Loucy (cell line): ENCODE measurements around the gene TENT4A.

Experiments used
- H2AFZ ChIP-seq: fragments of 200-600 bp; sonication (generic); 2 replicates; pipeline ENCODE4 v1.6.0; 2016; ENCODE audit warnings: antibody characterized with exemption, mild to moderate bottlenecking, low read length, moderate library complexity
- H3F3A ChIP-seq: fragments of 200-600 bp; 2 replicates; pipeline ENCODE4 v1.6.0; 2016; ENCODE audit warnings: antibody characterized with exemption, low read depth, mild to moderate bottlenecking
- H3K27me3 ChIP-seq: fragments of 200-600 bp; sonication (generic); 2 replicates; pipeline ENCODE4 v1.6.1; 2014; ENCODE audit warnings: low read length, mild to moderate bottlenecking; ENCODE audit not compliant: insufficient read depth, poor library complexity, severe bottlenecking
- H3K36me3 ChIP-seq: fragments of 200-600 bp; sonication (generic); 2 replicates; pipeline ENCODE4 v1.6.1; 2016; ENCODE audit warnings: low read length; ENCODE audit not compliant: insufficient read depth
- H3K4me1 ChIP-seq: fragments of 200-600 bp; sonication (generic); 2 replicates; pipeline ENCODE4 v1.5.1; 2014; ENCODE audit warnings: low read length, mild to moderate bottlenecking; ENCODE audit not compliant: insufficient read depth, poor library complexity, severe bottlenecking
- H3K4me2 ChIP-seq: fragments of 200-600 bp; sonication (generic); 2 replicates; pipeline ENCODE4 v1.6.0; 2014; ENCODE audit warnings: antibody characterized with exemption, low read length, low read depth, mild to moderate bottlenecking; ENCODE audit not compliant: poor library complexity, severe bottlenecking
- H3K4me3 ChIP-seq: fragments of 200-600 bp; sonication (generic); 2 replicates; pipeline ENCODE4 v1.5.1; 2014; ENCODE audit warnings: low read length, mild to moderate bottlenecking, mixed read lengths; ENCODE audit not compliant: poor library complexity, severe bottlenecking
- H3K79me2 ChIP-seq: fragments of 200-600 bp; sonication (generic); 2 replicates; pipeline ENCODE4 v1.6.1; 2014; ENCODE audit warnings: low read length; ENCODE audit not compliant: insufficient read depth
- H3K9ac ChIP-seq: fragments of 200-600 bp; sonication (generic); 2 replicates; pipeline ENCODE4 v1.6.0; 2014; ENCODE audit warnings: mild to moderate bottlenecking, low read depth, low read length, moderate library complexity; ENCODE audit not compliant: poor library complexity, severe bottlenecking
- H3K9me2 ChIP-seq: fragments of 200-600 bp; sonication (generic); replicated peaks from 2 replicates; pipeline ENCODE4 v1.6.1; 2016; ENCODE audit warnings: low read depth, low read length, mixed read lengths
- H3K9me3 ChIP-seq: fragments of 200-600 bp; sonication (generic); 2 replicates; pipeline ENCODE4 v1.6.1; 2014; ENCODE audit warnings: mild to moderate bottlenecking, antibody characterized with exemption, low read length, low read depth; ENCODE audit not compliant: insufficient read depth
- H4K20me1 ChIP-seq: fragments of 200-600 bp; sonication (generic); 2 replicates; pipeline ENCODE4 v1.6.0; 2014; ENCODE audit warnings: antibody characterized with exemption, low read length, mild to moderate bottlenecking; ENCODE audit not compliant: insufficient read depth, poor library complexity, severe bottlenecking
- CTCF ChIP-seq: fragments of 200-600 bp; sonication (generic); conservative IDR thresholded peaks from 2 replicates; pipeline ENCODE4 v1.5.1; 2014; ENCODE audit warnings: mild to moderate bottlenecking, antibody characterized with exemption, low read length
- EZH2phosphoT487 ChIP-seq: fragments of 200-600 bp; IDR thresholded peaks from 2 replicates; pipeline ENCODE4 v1.6.1; 2018; ENCODE audit warnings: antibody characterized with exemption, mild to moderate bottlenecking, moderate library complexity, borderline replicate concordance

Gene TENT4A

GRCh38 chr5:6700074-6700684 is 13.1 kb upstream of the TENT4A start:
- Histone ChIP-seq H2AFZ (no peak overlapping the region), H3K9ac (no peak overlapping the region), H3K4me2 (no peak overlapping the region), H3K36me3 (no peaks in the 10 kb centered on the region), H3K27me3 (no peaks in the 10 kb centered on the region), H3K9me2 (no peaks in the 10 kb centered on the region), H3K4me1 (no peaks in the 10 kb centered on the region), H3K79me2 (no peaks in the 10 kb centered on the region), H3K9me3 (no peaks in the 10 kb centered on the region), H3K4me3 (no peak overlapping the region), H3F3A (no peaks in the 10 kb centered on the region), H4K20me1 (no peaks in the 10 kb centered on the region)
- no peak for TF ChIP-seq EZH2phosphoT487
- TF ChIP-seq CTCF: no peak

DNA sequence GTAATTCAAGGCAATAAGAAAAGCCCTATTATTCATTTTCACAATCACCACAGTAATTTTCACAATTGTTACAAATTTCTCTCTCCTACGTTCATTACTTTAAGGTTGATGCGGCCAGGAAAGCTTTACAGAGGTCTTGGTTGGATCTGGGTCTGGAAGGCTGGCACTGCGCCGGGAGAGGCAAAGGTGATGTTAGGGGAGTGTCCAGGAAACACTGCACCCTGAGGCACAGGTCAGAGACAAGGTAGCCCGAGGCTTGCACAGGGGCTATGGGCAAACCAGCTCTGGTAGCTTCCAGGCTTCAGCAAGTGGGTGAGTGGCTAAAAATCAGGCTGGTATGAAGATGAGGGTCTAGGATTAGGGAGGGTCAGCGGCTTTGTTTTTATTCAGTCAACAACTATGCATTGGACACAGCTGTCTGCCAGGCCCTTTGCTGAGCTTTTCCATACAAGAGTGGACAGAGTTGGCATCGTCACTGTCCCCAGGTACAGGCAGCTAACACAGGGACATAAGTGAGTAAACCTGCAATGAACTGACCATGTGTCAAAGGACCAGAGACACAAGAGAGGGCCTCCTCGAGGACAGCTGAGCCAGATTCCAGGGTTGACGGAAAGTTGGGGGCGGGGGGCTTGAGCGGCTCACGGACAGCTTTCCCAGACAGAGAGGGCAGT is 12.4 kb upstream of the TENT4A start:
- Histone ChIP-seq H3K79me2 (no peaks in the 10 kb centered on the region), H2AFZ (no peak overlapping the region), H3K9me3 (no peaks in the 10 kb centered on the region), H3K4me1 (no peaks in the 10 kb centered on the region), H4K20me1 (no peaks in the 10 kb centered on the region), H3K27me3 (no peaks in the 10 kb centered on the region), H3K36me3 (no peaks in the 10 kb centered on the region), H3K4me3 (no peak overlapping the region), H3K9ac (no peak overlapping the region), H3K9me2 (no peaks in the 10 kb centered on the region), H3K4me2 (no peak overlapping the region), H3F3A (no peaks in the 10 kb centered on the region)
- TF ChIP-seq CTCF (no peak), EZH2phosphoT487 (no peak)

GRCh38 chr5:6701491-6701890 is 11.7 kb upstream of the TENT4A start:
- H3K9ac ChIP-seq: no peak overlapping the region
- no peaks in the 10 kb centered on the region for H3K9me2 ChIP-seq
- H3K36me3 ChIP-seq: no peaks in the 10 kb centered on the region
- no peak overlapping the region for H2AFZ ChIP-seq
- H3K4me1 ChIP-seq: no peaks in the 10 kb centered on the region
- no peaks in the 10 kb centered on the region for H3K9me3 ChIP-seq
- H3K27me3 ChIP-seq: no peaks in the 10 kb centered on the region
- H3K4me3 ChIP-seq: no peak overlapping the region
- H3F3A ChIP-seq: no peaks in the 10 kb centered on the region
- H3K79me2 ChIP-seq: no peaks in the 10 kb centered on the region
- TF ChIP-seq CTCF (no peak), EZH2phosphoT487 (no peak)
- no peak overlapping the region for H3K4me2 ChIP-seq
- no peaks in the 10 kb centered on the region for H4K20me1 ChIP-seq
